Measurements from ENCODE around the gene EXO1. TPM values are rescaled to one million over a fixed set of nuclear protein-coding genes. Genes with fewer than 3 reads are reported as not detected.

Gene EXO1
- total and polyA plus RNA-seq, 9 of the 15 experiments (the other 6 are each of a cell fraction or from before 2014, with no cell fraction given) = 36.0 to 125 (median 83.9) TPM

DNA sequence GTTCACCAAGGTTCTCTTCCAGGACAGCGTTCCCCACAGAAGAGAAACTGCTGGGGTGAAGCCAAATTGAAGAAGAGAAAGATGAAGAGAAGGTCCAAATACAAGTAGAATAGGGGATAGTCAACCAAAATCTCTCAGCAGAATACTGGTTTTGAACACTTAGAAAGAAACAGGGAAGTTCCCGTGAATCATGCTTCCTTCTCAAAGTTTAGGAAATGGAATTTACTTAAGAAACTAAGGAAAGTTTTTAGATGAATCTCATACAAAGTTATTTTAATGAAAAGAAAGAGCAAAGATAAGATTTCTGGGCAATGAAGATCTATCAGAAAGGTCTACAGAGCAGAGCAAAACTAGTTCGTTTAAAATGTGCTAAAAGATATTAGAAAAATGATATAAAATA, 43.3 kb downstream of the EXO1 start (continued):
- TF ChIP-seq BHLHE40 (IDR thresholded peaks at IDR 0.05; ENCODE audit: low read length) = no peak

DNA sequence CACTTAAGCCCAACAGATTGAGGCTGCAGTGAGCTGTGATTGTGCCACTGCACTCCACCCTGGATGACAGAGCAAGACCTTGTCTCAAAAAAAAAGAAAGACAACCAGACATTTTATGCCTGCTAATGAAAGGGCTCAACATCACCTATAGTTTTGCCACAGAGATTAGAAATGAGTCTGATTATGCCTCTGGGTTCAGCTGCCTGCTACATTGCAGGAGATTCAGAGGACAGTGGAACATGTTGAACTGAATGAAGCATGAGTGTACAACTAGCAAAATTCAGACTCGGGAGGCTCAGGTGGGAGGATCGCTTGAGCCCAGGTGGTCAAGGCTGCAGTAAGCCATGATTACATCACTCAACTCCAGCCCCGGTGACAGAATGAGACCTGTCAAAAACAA, 46.0 kb downstream of the EXO1 start:
- H3K27ac ChIP-seq (ENCODE audit: extremely low read depth, low read depth, low read length) = no peak overlapping the region
- ChIA-PET POLR2A (interaction anchor here (0.6 to 1.3 kb wide), 4 partner anchors 14 to 1520 kb away, joined by 3 to 5 read pairs (median 4); no protein-coding TSS in a partner anchor), CTCF (ENCODE audit: low intra/inter-chr PET ratio) (no interaction called here)
- H3K9me3 ChIP-seq (replicated peaks; ENCODE audit: control insufficient read depth, insufficient read depth, low read depth, low read length) = no peaks in the 10 kb centered on the region
- peaks cover 22% of the 10 kb centered on the region for H3K36me3 ChIP-seq (ENCODE audit: control insufficient read depth, insufficient read depth, low read length)
- no peak overlapping the region for H2AFZ ChIP-seq (ENCODE audit: low read depth, low read length)
- no peaks in the 10 kb centered on the region for H3K4me1 ChIP-seq (replicated peaks in 1 of 2; ENCODE audit: control insufficient read depth in 2 of 2, insufficient read depth in 2 of 2, low read length in 2 of 2)
- FAIRE-seq = no peak
- WGBS (ENCODE audit: insufficient coverage, low coverage, missing lambda C conversion rate) = 49% methylated on average over 3 of the region's 3 CpGs
- H3K27me3 ChIP-seq (ENCODE audit: control insufficient read depth in 2 of 2, insufficient read depth in 2 of 2, low read length in 2 of 2) = no peaks in the 10 kb centered on the region
- no peaks in the 10 kb centered on the region for H4K20me1 ChIP-seq (replicated peaks; ENCODE audit: control insufficient read depth, insufficient read depth, low read length)
- in situ Hi-C loops (cut with MboI) = loop anchor here (25.0 kb wide), 1 partner anchor 568 kb away; no protein-coding TSS in a partner anchor
- H3K9me1 ChIP-seq (ENCODE audit: control insufficient read depth, insufficient read depth, low read length) = no peaks in the 10 kb centered on the region
- intact Hi-C loops (cut with micrococcal nuclease) = no loop called here
- H3K79me2 ChIP-seq (ENCODE audit: control insufficient read depth, insufficient read depth, low read length) = no peaks in the 10 kb centered on the region
- no peak overlapping the region for H3K4me3 ChIP-seq
- no peak overlapping the region for H3K4me2 ChIP-seq (ENCODE audit: insufficient read depth, low read length)
- BruUV-seq (replicated peaks) = no TSS peak
- peak; percentile 14; the same call in 2 of the 3 replicates for ATAC-seq
- TF ChIP-seq CBFA2T3 (IDR thresholded peaks at IDR 0.05) (no peak), TGIF2 (CRISPR knock-in tag; IDR thresholded peaks at IDR 0.05) (no peak), KAT7 (CRISPR knock-in tag; IDR thresholded peaks at IDR 0.05; ENCODE audit: borderline replicate concordance) (no peak), ZNF124 (CRISPR knock-in tag; IDR thresholded peaks at IDR 0.05) (no peak), MCM5 (IDR thresholded peaks at IDR 0.05; ENCODE audit: low read depth) (no peak), TEAD4 (IDR thresholded peaks at IDR 0.05; ENCODE audit: low read length) (no peak), TEAD4 (CRISPR knock-in tag; IDR thresholded peaks at IDR 0.05; ENCODE audit: borderline replicate concordance) (no peak)
- TF ChIP-seq, protein P1, sequence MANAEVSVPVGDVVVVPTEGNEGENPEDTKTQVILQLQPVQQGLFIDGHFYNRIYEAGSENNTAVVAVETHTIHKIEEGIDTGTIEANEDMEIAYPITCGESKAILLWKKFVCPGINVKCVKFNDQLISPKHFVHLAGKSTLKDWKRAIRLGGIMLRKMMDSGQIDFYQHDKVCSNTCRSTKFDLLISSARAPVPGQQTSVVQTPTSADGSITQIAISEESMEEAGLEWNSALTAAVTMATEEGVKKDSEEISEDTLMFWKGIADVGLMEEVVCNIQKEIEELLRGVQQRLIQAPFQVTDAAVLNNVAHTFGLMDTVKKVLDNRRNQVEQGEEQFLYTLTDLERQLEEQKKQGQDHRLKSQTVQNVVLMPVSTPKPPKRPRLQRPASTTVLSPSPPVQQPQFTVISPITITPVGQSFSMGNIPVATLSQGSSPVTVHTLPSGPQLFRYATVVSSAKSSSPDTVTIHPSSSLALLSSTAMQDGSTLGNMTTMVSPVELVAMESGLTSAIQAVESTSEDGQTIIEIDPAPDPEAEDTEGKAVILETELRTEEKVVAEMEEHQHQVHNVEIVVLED (CRISPR knock-in tag; IDR thresholded peaks at IDR 0.05) = no peak
- TF ChIP-seq, protein P2, sequence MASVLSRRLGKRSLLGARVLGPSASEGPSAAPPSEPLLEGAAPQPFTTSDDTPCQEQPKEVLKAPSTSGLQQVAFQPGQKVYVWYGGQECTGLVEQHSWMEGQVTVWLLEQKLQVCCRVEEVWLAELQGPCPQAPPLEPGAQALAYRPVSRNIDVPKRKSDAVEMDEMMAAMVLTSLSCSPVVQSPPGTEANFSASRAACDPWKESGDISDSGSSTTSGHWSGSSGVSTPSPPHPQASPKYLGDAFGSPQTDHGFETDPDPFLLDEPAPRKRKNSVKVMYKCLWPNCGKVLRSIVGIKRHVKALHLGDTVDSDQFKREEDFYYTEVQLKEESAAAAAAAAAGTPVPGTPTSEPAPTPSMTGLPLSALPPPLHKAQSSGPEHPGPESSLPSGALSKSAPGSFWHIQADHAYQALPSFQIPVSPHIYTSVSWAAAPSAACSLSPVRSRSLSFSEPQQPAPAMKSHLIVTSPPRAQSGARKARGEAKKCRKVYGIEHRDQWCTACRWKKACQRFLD (CRISPR knock-in tag; IDR thresholded peaks at IDR 0.05) = no peak
- no peak overlapping the region for H3K9ac ChIP-seq (ENCODE audit: insufficient read depth in 1 of 2, low read depth in 2 of 2, low read length in 2 of 2)
- no peak for DNase-seq (ENCODE audit: extremely low read depth in 1 of 4, low spot score in 3 of 4)
